22Rv1 (cell line): ENCODE data around the gene VWA8.

Experiments
- H3K27ac ChIP-seq: fragments of 450-650 bp; 2 replicates; pipeline ENCODE4 v1.5.1; 2017
- CTCF ChIP-seq: fragments of 450-650 bp; IDR thresholded peaks from 2 replicates; pipeline ENCODE4 v1.5.1; 2017; ENCODE audit warnings: mild to moderate bottlenecking
- ZFX ChIP-seq: fragments of 450-650 bp; IDR thresholded peaks from 2 replicates; pipeline ENCODE4 v1.6.1; 2017; ENCODE audit warnings: antibody characterized with exemption, borderline replicate concordance

VWA8 gene

DNA sequence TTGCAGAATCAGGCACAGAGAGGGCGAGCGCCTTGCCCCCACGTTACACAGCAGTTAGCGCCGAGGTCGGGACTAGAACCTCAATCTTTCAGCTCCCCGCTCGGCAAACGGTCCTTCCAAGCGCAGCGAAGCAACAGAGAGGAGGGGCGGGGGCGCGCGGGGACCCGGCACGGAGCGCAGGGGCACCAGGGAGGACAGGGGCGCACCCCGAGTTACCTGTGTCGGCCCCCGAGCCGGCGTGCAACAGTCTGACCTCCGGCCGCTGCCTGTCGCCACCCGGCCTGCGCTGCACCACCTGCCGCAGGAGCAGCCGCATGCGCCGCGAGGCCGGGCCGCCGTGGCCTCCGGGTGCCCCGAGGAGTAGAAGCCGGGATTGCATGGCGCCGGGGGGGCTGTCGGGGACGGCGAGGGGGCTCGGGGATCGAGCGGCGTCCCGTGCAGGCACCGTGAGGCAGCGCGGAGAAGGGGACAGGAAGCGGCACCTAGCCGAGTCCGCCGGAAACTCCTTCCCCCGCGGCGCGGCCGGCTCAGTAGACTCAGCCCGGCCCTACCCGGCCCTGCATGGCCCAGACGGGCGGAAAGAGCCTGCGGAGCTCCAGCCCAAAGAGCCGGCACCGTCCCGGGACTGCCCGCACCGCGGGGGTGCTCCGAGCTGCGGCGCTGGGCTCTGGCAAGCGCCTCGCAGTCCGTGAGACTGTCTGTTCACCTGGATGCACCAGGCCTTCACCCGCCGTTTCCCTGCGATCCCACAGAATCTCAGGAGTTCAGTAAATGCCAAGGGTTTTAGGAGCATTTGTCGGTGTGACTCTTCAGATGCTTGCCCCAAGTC, at the start of gene VWA8:
VWA8 (minus strand) TSS at position 473 of the 829 bp plus-strand sequence; CDS start at position 379, 94 bp downstream.
- peak within 1 kb of the TSS; percentile 66 for H3K27ac ChIP-seq
- TF ChIP-seq CTCF, result no peak
- TF ChIP-seq ZFX, result no peak; the same call in 1 of the 2 replicates

GRCh38 chr13:42009057-42009456, 48.1 kb upstream of the VWA8 start:
- H3K27ac ChIP-seq, result no peak overlapping the region
- TF ChIP-seq CTCF (no peak), ZFX (no peak)

DNA sequence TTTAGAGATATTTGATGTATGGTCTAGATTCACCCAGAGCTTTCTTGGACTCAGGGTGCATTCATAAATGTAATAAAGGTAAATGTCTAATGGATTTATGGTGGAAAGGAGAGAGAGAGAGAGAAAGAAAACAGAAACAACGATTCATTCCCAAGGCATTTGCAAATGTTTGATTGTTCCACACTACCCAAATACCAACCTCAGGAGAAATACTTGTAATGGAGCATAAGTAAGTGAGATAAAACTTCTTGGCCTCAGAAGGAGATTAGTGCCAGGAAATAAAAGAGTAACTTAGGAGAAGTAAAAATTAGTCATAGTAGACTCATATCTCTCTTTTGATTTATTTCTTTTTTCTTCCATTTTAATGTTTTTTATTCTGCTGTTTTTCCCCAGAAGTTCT, 46.9 kb upstream of the VWA8 start:
- TF ChIP-seq ZFX (no peak), CTCF (no peak)
- H3K27ac ChIP-seq, result no peak overlapping the region

DNA sequence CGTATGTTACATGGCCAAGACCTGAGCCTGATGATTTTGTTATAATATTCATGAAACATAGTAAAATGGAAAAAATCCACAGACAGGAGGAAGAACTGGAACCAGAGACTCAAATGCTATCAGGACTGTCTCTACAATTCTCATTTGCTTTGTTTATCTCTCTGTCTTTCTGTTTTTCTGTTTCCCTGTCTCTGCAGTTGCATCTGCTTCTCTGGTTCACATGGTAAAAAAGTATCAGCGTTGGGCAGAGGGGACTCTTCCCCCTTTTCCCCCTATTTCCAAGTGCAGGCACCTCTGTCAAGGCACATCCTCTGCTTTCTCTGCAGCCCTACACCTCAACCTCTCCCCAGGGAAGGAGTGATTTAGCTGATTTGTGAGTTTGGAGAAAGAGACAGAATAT, 41.2 kb upstream of the VWA8 start:
- no peak overlapping the region for H3K27ac ChIP-seq
- TF ChIP-seq CTCF (no peak), ZFX (no peak)

DNA sequence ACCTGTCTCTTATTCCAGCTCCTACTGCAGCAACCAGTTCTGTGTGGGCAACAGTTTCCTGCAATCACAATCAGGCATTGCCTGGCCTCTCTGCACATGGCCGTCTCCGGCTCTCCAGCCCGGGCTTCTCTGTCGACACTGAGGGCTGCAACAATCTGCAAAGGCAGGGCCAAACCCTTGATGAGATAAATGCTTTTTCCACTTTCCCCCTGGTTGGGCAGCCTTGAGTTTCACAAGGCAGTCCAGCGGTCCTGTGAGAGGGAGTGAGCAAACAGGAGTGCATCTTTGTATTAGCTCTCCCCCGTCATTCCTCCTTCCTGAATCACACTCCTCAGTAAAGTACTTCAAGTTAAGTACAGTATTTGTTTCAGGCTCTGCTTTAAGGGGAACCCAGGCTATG, 40.7 kb upstream of the VWA8 start:
- no peak for TF ChIP-seq ZFX
- no peak for TF ChIP-seq CTCF
- no peak overlapping the region for H3K27ac ChIP-seq

GRCh38 chr13:42000846-42001245, 39.9 kb upstream of the VWA8 start:
- H3K27ac ChIP-seq, result no peak overlapping the region

More at GRCh38 chr13:42000846-42001245, 39.9 kb upstream of the VWA8 start:
- TF ChIP-seq CTCF (no peak), ZFX (no peak)
